ENCODE measurements around the gene SZRD1. TPM values are rescaled to one million over a fixed set of nuclear protein-coding genes. Genes with fewer than 3 reads are reported as not detected.

The SZRD1 gene
- total and polyA plus RNA-seq, 2 of the 4 experiments (the other 2 are of a cell fraction): 119 to 149 TPM

DNA sequence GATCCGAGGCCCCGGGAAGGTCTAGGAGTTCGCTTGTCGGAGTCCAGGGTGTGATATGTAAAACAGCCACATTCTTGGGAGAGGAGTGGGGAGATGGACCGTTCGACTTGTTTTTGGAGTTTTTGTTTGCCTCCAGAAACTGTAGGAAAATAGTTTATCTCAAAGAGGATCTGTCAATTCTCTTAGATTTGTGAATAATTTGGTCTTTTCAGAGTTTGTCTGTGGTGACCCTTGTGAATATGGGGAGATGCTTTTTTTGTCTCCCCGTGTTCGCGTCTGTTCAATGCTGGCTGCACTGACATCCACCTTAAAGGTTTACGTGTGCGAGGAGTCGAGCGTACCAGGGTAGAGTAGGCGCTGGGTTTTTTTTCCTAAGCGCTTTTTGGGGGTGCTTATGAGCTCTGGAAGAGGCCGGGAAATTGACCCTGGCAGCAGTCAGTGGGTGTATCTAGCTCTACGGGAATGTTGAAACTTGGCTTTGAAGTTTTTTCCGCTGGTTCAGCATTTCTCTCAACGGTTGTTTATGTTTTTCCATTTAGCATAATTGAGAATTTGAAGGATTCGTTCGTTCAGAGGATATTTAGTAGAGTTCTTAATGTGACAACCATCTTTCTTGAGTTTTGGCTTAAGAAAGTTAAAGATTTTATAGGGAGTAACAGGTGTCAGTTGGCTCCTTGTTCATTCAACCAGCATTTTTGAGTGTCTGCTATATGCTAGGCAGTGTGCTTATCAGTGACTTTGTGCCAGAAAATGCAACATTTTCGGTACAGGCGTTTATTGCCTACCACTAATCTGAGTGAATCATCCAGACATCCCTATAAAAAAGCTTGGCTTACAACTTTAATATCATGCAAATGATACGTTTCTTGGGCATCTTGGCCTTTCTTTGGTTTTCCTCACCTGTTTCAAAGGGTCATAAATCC lies 1.2 kb downstream of the SZRD1 start (continued):
- TF ChIP-seq RCOR1 (IDR thresholded peaks at IDR 0.05; ENCODE audit: insufficient replicate concordance, low read length): peak; percentile 64
- TF ChIP-seq, protein P1, sequence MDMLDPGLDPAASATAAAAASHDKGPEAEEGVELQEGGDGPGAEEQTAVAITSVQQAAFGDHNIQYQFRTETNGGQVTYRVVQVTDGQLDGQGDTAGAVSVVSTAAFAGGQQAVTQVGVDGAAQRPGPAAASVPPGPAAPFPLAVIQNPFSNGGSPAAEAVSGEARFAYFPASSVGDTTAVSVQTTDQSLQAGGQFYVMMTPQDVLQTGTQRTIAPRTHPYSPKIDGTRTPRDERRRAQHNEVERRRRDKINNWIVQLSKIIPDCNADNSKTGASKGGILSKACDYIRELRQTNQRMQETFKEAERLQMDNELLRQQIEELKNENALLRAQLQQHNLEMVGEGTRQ (IDR thresholded peaks at IDR 0.05; ENCODE audit: low read depth, low read length): no peak

DNA sequence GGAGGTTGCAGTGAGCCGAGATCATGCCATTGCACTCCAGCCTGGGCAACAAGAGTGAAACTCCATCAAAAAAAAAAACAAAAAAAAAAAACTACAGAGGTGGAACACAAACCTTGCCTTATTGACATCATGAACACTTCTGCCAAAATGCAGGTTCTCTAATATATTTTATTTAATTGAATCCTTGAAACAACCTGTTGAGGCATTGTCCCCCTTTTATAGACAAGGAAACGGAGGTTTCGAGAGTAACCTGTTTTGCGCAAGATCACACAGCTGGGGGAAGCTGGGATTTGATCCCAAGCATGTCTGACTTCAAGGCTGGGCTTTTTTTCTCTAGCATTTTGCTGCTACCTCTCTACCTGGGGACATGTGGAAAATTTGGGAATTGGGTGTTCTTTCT lies 2.8 kb downstream of the SZRD1 start:
- ChIA-PET CTCF (interaction anchor here (0.6 kb wide), 2 partner anchors 271 to 951 kb away, joined by 3 to 6 read pairs; no protein-coding TSS in a partner anchor), POLR2A (ENCODE audit: unreplicated experiment) (no interaction called here)
- H3K4me2 ChIP-seq (ENCODE audit: low read depth, low read length): no peak overlapping the region
- H3K9ac ChIP-seq (ENCODE audit: low read depth, low read length): no peak overlapping the region
- no peak overlapping the region for H3K14ac ChIP-seq (replicated peaks; ENCODE audit: low read depth, low read length)
- H3K4ac ChIP-seq (ENCODE audit: low read depth, low read length): no peak overlapping the region
- H3K18ac ChIP-seq (ENCODE audit: low read depth, low read length): no peak overlapping the region
- no CpG with 5 or more reads among the region's 4 CpGs for WGBS, 2 experiments (ENCODE audit: extremely low coverage in 2 of 2, insufficient read length in 1 of 2)
- DNase-seq (no peak), ATAC-seq (ENCODE audit: low read depth) (no peak)
- H3K56ac ChIP-seq (ENCODE audit: extremely low read depth, insufficient read depth, low read length): no peak overlapping the region
- dilution Hi-C loops (cut with HindIII; ENCODE audit: low sequenced_read_pairs, unreplicated experiment): no loop called here
- no peak overlapping the region for H3K4me3 ChIP-seq (ENCODE audit: insufficient read depth, low read depth, low read length)
- TF ChIP-seq BHLHE40 (IDR thresholded peaks at IDR 0.05; ENCODE audit: low read depth, low read length) (no peak), FOS (IDR thresholded peaks at IDR 0.05; ENCODE audit: low read depth, low read length) (no peak)
- no peaks in the 10 kb centered on the region for H3K27me3 ChIP-seq (ENCODE audit: control insufficient read depth, insufficient read depth, low read length)
- H3K27ac ChIP-seq (ENCODE audit: insufficient read depth, low read length): no peak overlapping the region
- no peak overlapping the region for H2BK120ac ChIP-seq (ENCODE audit: low read depth, low read length)
- H2BK15ac ChIP-seq (ENCODE audit: low read depth, low read length): no peak overlapping the region
- H4K8ac ChIP-seq (ENCODE audit: low read depth in 2 of 2, low read length in 2 of 2): no peak overlapping the region
- no peak overlapping the region for H2AFZ ChIP-seq (replicated peaks; ENCODE audit: low read length, poor library complexity)
- H2BK5ac ChIP-seq (ENCODE audit: low read depth, low read length, poor library complexity, severe bottlenecking): no peak overlapping the region
- no peak overlapping the region for H2AK9ac ChIP-seq (replicated peaks; ENCODE audit: low read depth, low read length, poor library complexity)
- intact Hi-C loops (cut with micrococcal nuclease): loop anchor here (5.0 kb wide), 1 partner anchor 163 kb away; no protein-coding TSS in a partner anchor
- no peak overlapping the region for H2BK20ac ChIP-seq (ENCODE audit: low read depth, low read length)
- no peak overlapping the region for H2AK5ac ChIP-seq (ENCODE audit: low read depth, low read length)
- no peaks in the 10 kb centered on the region for H3K9me3 ChIP-seq (ENCODE audit: control insufficient read depth, insufficient read depth, low read length)
- peaks cover 15% of the 10 kb centered on the region for H3K9me1 ChIP-seq (ENCODE audit: insufficient read depth, low read length)
- peaks cover 0 to 31% of the 10 kb centered on the region in 2 experiments; a peak in 2 of 4 replicates for H3K79me1 ChIP-seq (ENCODE audit: low read depth in 1 of 2, low read length in 2 of 2)
- no peak overlapping the region for H3K23ac ChIP-seq (ENCODE audit: low read depth, low read length)
- H4K5ac ChIP-seq (ENCODE audit: low read depth, low read length): no peak overlapping the region
- in situ Hi-C loops (cut with MboI; ENCODE audit: low sequenced_read_pairs): no loop called here
- H3K4me1 ChIP-seq (ENCODE audit: control insufficient read depth, insufficient read depth, low read length): peaks cover 14% of the 10 kb centered on the region
- no peaks in the 10 kb centered on the region for H3K36me3 ChIP-seq (ENCODE audit: control insufficient read depth, insufficient read depth, low read length)
- no peak overlapping the region for H4K91ac ChIP-seq (ENCODE audit: insufficient read depth, low read depth, low read length)
- no TSS peak for BruUV-seq (replicated peaks)
- H4K20me1 ChIP-seq (ENCODE audit: insufficient read depth, low read length): peaks cover 10% of the 10 kb centered on the region

Measured in IMR-90 (cell line).